Activated T-cell treated with anti-CD3 and anti-CD28 coated beads for 24 hours (primary cell): ENCODE results near the gene CEP70.

Source experiments
- DNase-seq: peaks from one replicate; pipeline ENCODE4 v3.0.0-alpha.2; 2020; ENCODE audit warnings: low read depth

CEP70 gene

DNA sequence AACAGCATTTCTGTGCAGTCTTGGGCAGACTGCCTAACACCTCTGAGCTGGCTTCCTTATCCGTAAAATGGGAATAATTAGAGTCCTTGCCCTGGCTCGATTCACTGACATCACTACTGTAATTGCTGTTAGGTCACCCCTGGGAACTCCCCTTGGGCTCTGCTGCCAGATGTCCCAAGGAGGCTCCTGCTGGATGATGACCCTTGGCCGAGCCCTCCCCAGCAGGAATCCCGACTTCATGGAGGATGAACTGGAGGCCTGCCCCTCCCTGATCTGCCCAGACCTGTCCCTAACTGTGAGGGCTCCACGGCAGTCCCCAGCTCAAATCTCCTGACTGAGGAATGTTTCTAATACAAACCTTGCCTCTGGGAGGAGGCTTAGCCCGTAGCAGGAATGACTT lies 141.6 kb downstream of the CEP70 start:
- no peak for DNase-seq

DNA sequence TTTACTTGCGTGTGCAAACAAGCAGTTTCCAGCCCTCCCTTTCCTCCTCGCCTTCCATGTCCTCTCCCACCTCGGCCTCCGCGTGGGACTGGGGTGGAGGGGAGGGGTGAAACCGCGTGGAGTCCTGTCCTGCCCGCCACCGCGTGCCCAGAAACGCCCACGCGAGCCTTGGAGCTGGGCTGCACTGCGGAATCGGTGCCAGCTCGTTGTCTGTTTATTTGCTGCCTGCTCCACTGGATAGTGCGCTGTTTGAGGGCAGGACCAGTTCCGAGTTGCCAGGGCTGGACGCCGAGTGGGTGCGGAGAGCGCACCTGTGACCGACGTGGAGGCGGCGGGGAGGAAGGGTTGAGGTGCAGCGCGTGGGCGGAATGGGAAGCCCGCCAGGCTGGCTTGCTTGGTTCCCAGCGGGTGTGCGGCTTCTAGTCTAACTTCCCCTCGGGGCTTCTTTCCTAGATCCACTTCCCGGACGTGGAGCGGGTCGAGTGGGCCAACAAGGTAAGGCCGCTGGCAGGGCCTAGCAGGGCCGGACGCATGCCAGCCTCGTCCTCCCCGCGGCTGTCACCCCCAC lies 142.4 kb downstream of the CEP70 start:
- no peak for DNase-seq

DNA sequence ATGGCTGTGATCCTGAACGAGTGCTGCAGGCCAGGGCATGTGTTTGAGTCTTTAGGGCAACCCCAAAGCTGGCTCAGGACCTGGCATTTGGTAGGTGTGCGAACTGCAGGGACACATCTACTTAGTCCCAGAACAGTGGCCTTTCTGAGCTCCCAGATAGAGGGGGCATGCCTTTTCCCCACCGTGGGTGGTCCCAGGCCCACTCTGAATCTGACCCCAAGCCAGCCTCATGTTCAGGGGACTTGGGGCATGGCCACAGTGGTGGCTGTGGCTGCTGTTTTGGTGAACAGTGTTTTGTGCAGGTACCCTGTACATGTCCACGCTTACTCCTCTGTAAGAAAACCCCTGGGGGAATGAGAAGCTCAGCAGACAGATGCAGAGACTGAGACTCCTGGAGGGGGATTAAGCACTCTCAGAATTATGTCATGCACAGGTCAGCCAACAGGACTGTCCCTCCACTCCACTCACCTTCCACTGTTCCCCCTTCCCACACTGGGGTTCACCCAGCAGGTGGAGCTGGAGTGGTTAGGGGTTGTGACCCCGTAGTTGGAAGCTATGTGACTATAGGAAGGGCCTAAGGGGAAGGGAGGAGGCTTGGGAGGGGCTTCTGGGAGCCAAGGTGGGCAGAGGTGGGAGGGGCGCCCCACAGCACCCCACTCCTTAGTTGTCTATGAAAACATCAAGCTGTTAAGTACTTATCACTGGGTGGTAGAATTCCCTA lies 143.2 kb downstream of the CEP70 start:
- no peak for DNase-seq

DNA sequence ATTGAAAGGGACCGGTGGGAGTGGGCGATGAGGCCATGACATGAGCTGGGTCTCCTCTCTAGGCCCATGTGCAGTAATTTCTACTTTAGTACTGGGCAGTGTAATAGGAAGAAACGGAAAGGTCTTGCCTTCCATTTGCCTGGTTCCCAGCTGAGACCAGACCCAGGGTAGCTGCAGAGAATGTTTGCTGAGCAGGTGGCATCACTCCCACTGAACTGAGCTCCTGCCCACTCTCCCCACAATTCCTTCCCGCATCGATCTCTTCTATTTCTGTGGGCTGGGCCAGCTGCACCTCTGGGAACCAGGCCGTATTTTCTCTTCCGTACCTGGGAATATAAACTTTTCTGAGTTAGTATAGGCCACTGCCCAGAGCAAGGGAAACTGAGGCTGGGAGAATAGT lies 143.9 kb downstream of the CEP70 start:
- no peak for DNase-seq

DNA sequence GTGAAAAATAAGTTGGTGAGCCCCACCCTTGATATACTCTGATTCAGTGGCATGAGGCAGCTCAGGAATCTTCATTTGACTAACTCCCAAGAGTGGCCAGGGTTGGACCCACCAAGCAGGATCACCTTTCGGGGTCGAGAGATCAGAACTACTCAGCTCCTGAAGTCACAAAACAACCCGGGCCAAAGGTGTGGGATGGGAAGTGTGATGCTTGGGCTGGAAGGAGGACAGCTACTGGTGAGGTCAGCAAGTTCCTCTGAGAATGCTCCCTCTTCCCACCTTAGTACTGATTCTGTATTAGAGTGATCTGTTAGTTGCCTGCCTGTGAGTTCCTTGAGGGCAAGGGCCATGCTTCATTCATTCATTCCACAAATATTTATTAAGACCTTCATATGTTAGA lies 144.6 kb downstream of the CEP70 start:
- no peak for DNase-seq

DNA sequence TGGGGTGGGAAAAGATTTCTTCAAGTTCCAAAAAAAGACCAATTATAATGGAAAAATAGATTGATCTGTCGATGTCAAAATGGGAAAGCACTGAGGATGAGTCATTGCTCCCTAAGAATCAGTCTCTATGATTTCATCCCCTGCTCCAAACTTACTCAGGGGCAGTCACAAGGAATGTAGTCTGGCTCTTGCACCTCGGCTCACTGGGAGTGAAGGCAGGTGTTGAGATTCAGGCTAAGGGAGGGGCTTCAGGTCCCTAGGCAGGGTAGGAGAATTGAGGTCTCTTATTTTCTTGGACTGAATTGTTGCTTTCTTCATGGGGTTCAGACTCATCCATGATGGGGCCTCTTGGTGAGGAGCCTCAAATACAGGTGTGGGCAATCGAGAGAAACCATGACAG lies 145.4 kb downstream of the CEP70 start:
- no peak for DNase-seq

DNA sequence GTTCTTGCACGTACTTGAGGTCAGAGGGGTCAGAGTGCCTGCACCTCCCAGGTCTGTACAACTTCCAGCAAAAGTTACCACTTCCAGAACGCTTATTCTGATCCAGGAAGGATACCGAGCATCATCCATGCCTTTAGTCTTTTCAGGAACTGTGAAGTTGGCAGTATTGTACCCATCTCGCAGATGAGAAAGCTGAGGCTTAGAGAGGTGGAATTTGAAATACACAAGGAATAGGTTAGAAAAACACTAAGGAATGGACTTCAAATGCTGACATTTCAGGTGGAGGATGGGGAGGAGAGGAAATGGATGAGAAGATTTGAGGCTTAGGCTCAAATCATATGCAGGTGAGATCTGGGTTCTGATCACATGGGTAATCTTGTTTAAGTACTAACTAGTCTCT lies 148.4 kb downstream of the CEP70 start:
- no peak for DNase-seq

DNA sequence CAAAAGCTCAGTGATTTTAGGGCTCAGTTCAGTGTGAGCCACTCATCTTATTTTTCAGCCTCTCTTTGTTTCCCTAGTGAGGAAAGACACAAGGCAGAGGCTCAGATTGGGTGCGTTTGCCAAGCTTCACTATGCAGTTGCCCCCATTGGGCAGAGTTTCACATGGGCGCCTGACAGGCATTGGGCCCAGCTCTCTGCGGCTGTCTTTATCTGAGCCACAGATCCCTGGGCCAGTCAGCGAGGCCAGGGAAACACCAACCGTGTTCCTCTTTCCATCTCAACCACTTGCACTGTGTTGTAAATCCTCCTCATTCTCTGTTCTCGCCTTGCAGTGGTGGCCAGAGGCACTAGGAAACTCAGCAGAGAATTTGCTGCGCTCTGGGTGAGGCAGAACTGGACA lies 148.8 kb downstream of the CEP70 start:
- DNase-seq, result no peak
